GM18861 (cell line): ENCODE measurements around the gene PDCD6IP.
"Not testable (repeated sequence)": the region's sequence is repeated elsewhere in the genome, so short reads cannot be mapped to it uniquely, and the experiment has no call there.

ENCODE experiments used
- ATAC-seq: cut with Tn5 transposase; IDR thresholded peaks from one replicate; pipeline ENCODE4 v1.9.1; 2021; ENCODE audit not compliant: unreplicated experiment

Gene PDCD6IP

GRCh38 chr3:33795131-33795530, 3.3 kb upstream of the PDCD6IP start:
- ATAC-seq: no peak

GRCh38 chr3:33795856-33796536, 2.4 kb upstream of the PDCD6IP start:
- no peak for ATAC-seq

GRCh38 chr3:33798113-33798417, 365 bp upstream of the PDCD6IP start:
- peak; percentile 35 for ATAC-seq

- no peak for ATAC-seq
Measured at GRCh38 chr3:33799202-33799551, 747 bp downstream of the PDCD6IP start.

GRCh38 chr3:33803252-33803651, 4.8 kb downstream of the PDCD6IP start:
- ATAC-seq: no peak

- ATAC-seq: no peak
Measured at GRCh38 chr3:33803894-33804526, 5.6 kb downstream of the PDCD6IP start.

GRCh38 chr3:33807191-33807590, 8.8 kb downstream of the PDCD6IP start:
- no peak for ATAC-seq

- ATAC-seq: no peak
Measured at GRCh38 chr3:33808559-33808958, 10.1 kb downstream of the PDCD6IP start.

- ATAC-seq: no peak
Measured at GRCh38 chr3:33810545-33810944, 12.1 kb downstream of the PDCD6IP start.

- ATAC-seq: no peak
Measured at GRCh38 chr3:33821989-33822388, 23.6 kb downstream of the PDCD6IP start.

GRCh38 chr3:33823821-33824220, 25.4 kb downstream of the PDCD6IP start:
- no peak for ATAC-seq

- ATAC-seq: no peak
Measured at GRCh38 chr3:33825111-33825510, 26.7 kb downstream of the PDCD6IP start.

GRCh38 chr3:33826206-33826605, 27.8 kb downstream of the PDCD6IP start:
- no peak for ATAC-seq

- ATAC-seq: no peak
Measured at GRCh38 chr3:33826688-33827087, 28.3 kb downstream of the PDCD6IP start.

- ATAC-seq: no peak
Measured at GRCh38 chr3:33829720-33830119, 31.3 kb downstream of the PDCD6IP start.

GRCh38 chr3:33831053-33831452, 32.6 kb downstream of the PDCD6IP start:
- ATAC-seq: no peak

GRCh38 chr3:33833408-33834095, 35.1 kb downstream of the PDCD6IP start:
- ATAC-seq: no peak

- ATAC-seq: peak; percentile 52
Measured at GRCh38 chr3:33834096-33834453, 35.6 kb downstream of the PDCD6IP start.

- not testable (repeated sequence) for ATAC-seq
Measured at GRCh38 chr3:33837182-33837581, 38.8 kb downstream of the PDCD6IP start.

GRCh38 chr3:33839283-33839682, 40.9 kb downstream of the PDCD6IP start:
- ATAC-seq: no peak

GRCh38 chr3:33840179-33840578, 41.7 kb downstream of the PDCD6IP start:
- no peak for ATAC-seq

GRCh38 chr3:33848624-33849347, 50.4 kb downstream of the PDCD6IP start:
- no peak for ATAC-seq
